ENCODE data around the gene TRAF2.

DNA sequence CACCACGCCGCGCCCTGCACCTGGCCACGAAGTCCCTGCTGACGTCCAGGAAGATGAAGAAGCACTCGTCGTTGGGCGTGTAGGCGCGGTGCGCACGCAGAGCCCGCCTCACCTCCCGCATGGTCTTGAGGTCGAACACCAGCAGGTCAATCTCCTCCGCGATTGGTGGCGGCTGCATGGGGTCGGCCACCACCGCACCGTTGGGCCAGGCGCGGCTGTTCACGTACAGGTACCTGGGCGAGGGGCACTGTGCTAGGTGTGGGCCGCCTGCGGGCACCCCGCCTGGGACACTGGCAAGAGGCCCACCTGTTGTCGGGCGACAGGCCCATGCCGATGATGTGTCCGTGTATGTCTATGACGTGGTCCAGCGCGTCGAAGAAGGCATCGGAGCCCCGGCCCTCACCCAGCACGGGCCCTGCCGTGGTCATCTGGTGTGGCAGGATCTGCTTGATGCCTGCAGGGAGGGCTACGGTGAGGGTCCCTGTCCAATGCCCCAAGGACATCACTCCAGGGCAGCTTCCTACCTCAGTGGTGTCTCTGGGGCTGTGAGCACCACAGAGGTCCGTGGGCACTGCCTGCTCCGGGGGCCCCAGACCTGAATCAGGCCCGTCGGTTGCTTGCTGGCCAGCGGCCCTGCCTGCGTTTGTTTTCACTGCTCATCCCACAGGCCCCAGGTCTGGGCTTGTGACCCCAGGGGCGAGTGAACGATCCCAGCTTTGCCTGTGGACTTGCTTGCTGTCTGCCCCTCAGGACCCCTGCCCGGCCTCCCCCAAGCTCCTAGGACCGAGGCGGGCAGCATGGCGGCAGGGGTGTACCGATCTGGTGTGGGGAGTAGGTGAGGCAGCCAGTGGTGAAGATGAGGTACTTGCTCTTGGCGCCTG lies 55.2 kb downstream of the TRAF2 start:
- TF ChIP-seq, protein P1, sequence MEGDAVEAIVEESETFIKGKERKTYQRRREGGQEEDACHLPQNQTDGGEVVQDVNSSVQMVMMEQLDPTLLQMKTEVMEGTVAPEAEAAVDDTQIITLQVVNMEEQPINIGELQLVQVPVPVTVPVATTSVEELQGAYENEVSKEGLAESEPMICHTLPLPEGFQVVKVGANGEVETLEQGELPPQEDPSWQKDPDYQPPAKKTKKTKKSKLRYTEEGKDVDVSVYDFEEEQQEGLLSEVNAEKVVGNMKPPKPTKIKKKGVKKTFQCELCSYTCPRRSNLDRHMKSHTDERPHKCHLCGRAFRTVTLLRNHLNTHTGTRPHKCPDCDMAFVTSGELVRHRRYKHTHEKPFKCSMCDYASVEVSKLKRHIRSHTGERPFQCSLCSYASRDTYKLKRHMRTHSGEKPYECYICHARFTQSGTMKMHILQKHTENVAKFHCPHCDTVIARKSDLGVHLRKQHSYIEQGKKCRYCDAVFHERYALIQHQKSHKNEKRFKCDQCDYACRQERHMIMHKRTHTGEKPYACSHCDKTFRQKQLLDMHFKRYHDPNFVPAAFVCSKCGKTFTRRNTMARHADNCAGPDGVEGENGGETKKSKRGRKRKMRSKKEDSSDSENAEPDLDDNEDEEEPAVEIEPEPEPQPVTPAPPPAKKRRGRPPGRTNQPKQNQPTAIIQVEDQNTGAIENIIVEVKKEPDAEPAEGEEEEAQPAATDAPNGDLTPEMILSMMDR (conservative IDR thresholded peaks at IDR 0.05 in 1 of 2, IDR thresholded peaks at IDR 0.05 in 1 of 2; ENCODE audit: extremely low read depth in 1 of 2, insufficient read depth in 1 of 2, low read depth in 1 of 2, low read length in 2 of 2): no peak
- no peak for TF ChIP-seq EZH2 (IDR thresholded peaks at IDR 0.05; ENCODE audit: borderline replicate concordance, low read length)
